GM19351 (cell line): ENCODE results near the gene LARGE1.

Experiments
- ATAC-seq: cut with Tn5 transposase; IDR thresholded peaks from one replicate; pipeline ENCODE4 v1.9.1; 2021; ENCODE audit warnings: mild to moderate bottlenecking, moderate library complexity; ENCODE audit not compliant: unreplicated experiment

Gene LARGE1

DNA sequence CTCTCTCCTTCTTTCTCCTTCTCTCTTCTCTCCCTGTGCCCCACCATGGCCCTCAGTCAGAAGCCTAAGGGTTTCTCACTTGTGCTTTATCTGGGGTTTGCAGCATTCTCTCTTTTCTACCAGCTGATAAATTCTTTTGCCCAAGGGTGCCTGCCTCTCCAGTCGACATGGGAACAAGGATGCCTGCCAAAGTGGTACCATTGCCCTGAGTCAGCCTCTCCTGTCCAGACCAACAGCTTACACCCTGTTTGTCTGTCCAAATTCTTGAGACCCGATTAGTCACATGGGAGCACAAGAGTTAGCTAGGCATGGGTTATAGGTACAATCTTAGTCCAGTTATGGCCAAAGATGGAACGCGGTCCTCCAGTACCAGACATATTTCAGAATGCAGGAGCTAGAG, 242.7 kb downstream of the LARGE1 start:
- ATAC-seq, result no peak

DNA sequence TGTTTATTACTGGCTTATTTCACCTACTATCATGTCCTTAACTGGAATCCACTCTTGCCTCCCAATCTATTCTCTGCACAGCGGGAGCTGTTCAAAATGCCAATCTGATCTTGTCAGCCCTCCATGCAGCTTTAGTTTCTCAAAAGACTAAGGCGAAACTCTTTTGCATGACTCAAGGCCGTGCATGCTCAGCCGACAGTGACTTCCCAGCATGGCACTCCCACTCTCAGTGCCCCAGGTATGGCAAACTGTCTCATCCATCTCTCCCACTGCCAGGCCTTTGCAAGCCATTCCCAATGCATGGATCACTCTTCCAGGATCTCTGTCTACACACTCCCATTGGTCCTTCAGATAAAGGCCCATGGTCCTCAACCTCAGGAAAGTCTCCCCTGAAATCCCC, 245.9 kb downstream of the LARGE1 start:
- ATAC-seq, result no peak

DNA sequence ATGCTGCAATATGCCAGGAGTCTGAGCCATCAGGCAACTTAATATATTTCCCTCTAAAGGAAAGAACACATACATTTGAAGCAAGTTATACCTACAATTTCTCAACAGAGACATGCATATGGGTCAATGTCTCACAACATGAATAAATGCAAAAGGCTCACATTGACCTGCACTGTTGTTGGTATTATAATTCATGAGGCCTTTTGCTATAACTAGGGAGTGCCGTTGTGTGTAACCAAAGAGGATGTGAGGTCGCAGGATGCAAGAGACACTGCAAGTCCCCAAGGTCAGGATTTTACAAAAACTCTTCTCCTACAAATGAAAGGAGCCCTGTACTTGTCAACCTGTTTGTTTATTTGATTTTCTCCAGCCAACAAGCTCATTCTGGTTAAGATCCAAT, 250.5 kb downstream of the LARGE1 start:
- no peak for ATAC-seq

DNA sequence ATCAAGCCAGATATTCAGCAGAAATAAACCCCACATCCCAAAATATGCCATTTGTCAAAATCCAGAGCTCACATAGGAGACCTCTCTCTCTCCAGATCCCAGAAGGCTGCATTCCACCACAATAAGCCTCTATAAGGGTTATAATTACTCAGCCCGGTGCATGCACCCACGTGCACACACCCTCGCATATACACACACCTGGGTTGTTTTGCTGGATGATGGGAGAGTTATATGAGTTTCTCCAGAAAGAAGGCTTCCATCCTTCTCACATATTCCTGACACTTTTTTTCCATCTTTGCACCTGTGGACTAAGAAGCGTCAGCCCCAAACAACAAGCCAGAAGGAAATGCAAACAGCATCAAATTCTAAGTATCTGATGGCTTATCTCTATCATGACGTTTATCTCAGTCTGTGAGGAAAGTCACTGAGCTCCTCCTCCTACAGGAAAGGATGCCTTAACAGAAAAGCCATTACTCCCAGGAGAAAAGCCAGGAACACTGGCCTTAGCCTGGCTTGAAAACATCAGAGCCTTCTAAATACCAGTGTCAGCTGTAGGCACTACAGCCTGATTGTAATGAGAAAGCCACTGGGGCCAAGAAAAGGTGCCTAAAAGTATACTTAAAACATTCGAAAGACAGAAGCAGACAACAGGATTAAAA, 253.2 kb downstream of the LARGE1 start:
- ATAC-seq, result no peak

DNA sequence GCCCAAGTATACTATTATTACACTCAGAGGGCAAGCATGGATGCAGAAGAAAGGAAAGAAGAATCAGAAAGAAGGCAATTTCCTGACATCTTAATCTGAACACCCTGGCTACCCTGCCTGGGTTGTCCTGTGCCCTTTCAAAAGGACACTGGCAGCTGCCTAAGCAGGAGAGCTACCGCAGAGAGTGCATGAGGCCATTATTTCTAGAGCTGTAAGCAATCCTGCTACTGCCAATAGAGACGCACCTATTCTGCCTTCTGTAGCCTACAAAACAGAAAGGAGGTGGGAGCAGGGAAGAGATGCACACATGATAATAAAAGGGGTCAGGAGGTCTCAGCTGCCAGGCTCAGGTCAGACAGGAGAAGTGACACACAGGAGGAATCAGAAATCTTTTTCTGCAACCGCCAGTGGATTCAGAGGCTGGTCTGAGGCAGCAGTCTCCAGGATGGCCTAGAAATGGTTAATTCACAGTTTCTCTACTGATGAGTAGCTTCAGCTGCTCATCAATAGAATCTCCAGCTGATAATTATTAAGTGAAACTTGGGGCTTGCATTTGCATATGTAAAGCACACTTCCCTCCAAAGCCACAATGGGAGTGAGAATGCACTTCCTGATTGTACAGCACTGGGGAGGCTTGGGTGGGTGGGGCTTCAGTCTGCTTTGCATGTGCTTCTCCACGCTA, 253.9 kb downstream of the LARGE1 start:
- no peak for ATAC-seq

DNA sequence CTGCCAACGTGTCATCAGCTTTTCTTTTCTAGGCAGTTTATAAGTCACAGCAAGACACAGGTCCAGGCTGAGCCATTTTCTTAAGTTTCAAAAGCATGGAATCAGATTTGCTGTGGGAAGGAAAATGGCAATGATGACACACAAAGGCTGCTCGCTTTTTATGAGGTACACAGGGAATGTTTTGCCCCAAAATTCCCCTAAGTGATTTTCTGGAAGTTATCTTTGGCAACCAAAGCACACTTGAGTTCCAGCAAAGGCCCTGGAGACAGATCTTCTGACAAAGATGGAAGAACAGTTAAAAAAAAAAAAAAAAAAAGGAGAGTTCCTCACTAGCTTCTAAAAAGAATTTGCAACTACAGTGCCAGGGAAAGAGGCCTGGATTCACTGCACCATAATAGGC, 260.8 kb downstream of the LARGE1 start:
- no peak for ATAC-seq

DNA sequence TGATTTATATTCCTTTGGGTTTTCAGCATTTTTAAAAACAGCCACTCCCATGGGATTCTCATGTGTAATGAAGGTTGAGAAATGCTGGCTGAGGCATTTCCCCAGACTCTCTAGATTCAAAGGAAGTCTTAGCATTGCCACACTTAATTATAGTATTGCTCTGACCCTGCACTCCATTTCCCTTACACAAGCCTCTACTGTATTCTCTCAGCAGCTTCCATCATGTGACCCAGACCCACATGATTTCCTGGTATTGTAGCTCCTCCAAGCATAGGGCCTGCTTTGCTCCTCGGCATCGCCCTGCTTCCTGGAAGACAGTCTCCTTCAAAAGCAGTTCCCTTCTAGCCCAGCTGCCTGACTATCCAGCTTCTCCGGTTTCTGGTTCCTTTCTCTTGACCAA, 261.5 kb downstream of the LARGE1 start:
- no peak for ATAC-seq

DNA sequence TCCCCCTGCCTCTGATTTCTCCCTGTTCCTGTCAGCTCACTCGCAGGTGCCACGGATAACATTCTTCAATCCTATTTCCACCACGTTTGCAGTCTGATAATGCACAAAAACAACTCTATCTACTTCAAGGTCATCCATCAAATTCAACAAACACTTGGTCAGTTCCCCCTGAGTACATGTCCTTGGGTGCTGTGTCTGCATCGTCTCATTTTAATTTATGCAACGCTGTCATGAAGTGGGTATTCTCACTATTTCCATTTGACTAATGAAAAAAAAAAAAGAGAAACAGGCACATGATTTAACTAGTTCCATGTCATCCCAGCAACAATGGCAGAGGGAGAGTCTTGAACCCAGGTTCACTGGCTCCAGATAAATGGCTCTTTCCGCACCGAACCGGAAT, 262.6 kb downstream of the LARGE1 start:
- no peak for ATAC-seq

DNA sequence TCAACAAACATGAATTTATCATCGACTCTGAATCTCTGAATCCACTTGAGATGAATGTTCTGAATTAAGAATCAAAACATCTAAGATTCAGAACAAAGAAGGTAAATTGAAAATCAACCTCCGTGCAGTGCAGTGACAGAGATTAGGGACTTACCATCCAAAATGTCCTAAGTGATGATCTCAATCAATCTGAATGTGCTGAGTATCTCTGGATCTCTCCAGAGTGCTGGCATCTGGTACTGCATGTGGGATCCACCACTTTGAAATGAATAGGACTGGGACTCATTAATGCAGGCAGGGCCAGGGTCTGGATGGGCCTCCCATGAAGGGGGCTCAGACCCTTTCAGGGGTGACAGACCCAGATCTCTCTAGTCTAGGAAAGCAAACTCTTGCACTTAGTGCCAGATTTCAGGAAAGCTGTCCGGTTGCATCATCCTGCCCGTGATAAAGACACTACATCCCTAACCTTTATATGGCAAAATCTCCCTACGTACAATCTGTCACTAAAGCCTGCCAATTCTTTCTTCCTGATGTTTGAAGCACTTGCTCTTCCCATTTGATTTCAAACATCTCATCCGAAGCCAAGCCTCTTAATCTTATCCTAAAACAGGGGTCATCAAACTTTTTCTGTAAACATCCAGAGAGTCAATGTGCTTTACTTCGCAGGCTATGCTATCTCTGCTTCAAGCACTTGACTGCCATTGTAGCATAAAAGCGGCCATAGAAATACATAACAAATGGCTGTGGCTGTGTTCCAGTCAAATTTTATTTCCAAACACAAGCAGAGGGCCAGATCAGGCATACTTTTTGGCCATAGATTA, 263.3 kb downstream of the LARGE1 start:
- no peak for ATAC-seq

DNA sequence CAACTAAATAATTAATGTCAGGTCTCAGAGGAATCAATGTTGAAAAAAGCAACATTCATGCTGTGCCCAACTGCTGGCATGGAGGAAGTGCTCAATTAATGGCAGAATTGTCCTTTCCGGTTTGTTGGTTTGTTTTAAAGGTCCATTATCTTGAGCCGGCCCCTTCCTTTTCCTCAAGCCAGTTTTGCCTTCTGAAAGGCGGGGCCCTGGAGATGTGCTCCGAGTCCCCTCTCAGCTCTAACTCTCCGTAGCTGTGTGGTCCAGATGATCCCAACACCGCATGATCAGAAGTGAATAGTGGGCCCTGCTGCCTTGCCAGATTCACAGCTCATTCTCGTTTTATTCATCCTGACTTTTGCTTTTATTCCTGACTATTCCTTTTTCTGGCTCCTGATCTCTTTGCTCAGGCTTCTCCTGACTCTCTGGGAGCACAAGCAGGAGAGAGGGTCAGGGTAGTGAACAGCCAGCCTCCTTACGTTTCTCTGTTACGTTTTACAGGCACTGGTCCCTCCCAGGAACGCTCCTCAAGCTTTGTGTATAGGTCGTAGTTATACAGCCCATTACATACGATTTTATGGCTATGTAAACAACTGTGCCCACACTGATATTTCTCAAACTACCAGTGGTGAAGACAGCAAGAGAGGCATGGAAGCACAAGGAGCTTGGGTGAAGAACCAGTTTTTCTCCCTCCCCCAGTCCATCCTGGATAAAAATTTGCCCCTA, 265.9 kb downstream of the LARGE1 start:
- ATAC-seq, result no peak

DNA sequence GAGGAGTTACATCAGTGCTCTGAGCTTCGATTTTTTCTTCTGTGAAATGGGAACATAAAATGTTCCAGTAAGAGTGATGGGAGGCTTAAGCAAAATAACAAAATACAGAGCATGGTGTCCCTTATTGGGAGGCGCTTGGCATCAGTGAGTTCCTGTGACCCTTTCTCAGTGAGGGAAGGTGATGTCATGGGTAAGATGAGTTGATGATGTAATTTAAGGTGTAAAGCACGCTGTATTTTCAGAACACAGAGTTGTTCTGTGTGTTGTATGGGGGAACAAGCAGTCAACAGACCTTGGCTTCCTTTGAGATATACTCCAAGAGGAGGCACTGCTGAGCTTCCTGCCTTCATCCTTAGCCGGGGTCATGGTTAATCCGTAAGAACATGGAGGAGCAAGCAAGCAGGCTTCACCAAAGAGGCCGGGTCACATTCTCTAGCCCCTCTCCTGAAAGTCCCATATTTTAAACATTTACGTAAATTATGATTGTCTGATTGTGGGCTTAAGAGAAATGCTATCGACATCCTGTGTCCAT, 266.7 kb downstream of the LARGE1 start:
- ATAC-seq, result no peak

DNA sequence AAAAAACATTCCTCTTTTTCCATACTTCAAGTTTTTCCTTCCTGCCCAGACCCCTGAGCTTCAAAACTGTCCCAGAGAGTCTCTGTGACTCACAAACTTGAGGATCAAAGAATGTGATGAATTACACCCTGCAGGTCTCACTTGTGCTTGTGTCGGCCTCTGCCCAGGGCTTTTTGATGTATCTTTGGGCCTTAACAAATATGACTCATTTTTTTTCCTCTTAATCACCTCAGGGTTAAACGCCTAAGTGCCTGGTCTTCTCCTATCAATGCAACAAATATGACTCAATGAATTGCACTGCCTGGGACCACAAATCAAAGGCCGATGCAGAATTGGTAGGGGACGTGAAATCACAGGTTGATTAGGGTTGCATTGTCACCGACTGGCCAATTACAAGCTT, 267.7 kb downstream of the LARGE1 start:
- ATAC-seq, result no peak

DNA sequence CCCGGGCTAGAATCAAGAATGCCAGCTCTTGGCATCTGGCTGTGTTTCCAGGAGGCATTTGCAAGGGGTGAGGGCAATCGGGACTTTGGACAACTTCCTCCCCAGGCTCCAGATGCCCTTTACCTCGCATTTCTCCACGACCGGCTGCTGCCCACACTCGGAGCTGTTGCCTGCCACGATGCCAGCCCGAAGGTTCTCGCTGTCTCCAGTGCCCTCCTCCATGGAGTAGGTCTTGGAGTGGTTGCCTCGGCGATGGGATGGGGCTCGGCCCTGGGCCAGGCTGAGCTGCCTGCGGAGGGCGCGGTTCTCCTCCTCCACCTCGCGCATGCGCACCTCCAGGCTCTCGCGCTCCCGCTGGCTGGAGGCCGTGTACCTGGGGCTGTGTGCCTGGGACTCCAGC, 270.0 kb downstream of the LARGE1 start:
- no peak for ATAC-seq

DNA sequence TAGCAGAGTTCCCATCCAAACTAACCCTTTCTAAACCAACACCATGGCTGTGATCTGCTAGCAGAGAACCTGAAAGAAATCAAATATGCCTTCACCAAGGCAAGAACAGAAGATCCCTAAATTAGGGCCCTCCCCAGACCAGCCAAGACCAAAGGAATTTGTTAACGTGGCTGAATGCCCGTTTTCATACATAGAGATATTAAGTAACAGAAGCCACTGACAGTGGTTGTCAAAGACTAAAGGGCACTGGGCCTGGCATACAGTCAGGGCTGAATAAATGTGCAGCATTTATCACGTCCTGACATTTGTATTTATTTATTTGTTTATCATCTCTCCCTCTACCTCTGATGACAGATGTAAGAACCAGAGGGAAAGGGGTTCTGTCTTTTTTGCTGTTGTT, 271.8 kb downstream of the LARGE1 start:
- no peak for ATAC-seq

DNA sequence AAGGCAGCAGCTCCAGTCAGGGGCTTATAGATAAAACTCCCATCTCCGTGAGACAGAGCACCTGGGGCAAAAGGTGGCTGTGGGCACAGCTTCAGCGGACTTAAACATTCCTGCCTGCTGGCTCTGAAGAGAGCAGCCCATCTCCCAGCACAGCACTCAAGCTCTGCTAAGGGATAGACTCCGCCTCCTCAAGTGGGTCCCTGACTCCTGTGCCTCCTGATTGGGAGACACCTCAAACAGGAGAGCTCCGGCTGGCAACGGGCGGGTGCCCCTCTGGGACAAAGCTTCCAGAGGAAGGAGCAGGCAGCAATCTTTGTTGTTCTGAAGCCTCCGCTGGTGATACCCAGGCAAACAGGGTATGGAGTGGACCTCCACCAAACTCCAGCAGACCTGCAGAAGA, 279.4 kb downstream of the LARGE1 start:
- no peak for ATAC-seq

DNA sequence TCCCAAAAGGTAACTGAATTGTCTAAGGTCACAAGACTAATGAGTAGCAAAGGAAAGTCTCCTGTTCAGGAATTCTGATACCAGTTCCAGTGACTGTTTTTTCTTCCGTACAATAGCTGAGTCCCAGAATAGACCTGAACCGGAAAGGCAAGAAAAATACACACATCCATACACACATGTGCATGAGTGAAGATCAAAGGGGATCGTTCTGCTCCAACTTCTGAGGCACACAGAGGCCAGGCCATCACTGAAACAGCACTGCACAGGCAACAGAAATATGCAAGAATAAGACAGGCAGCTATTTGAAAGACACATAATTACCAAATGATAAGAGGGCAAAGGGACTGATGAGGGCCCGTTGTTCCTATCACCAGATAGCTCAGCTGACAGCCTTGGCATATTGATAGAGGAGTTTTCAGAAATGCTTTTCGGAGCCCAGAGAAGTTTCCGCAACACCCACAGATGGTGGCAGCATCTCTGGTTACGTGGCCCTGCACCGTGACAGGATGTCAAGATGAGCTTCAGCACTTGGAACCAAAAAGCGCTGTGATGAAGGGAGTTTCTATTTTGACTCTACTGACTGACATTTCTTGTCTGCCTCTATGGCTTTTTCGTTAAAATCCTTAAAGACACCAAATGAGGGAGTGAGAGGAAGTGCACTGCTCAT, 280.6 kb downstream of the LARGE1 start:
- ATAC-seq, result no peak

DNA sequence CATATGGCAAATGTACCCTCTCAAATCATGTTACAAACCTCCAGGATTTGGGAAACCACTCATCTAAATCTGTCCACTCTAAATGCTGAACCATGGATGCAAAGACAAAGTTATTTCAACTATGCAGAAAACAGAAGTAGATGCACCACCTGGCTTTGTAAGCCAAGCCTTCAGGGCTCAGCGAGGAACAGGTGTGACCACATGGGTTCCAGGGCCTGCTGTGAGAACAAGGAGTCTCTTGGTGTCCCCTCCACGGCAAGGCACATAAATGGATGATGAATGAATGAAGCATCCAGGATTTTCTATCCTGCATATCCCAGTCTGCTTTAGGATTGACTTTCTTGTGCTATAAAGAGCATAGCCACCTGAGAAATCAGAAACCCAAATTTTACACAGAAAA, 284.5 kb downstream of the LARGE1 start:
- no peak for ATAC-seq

DNA sequence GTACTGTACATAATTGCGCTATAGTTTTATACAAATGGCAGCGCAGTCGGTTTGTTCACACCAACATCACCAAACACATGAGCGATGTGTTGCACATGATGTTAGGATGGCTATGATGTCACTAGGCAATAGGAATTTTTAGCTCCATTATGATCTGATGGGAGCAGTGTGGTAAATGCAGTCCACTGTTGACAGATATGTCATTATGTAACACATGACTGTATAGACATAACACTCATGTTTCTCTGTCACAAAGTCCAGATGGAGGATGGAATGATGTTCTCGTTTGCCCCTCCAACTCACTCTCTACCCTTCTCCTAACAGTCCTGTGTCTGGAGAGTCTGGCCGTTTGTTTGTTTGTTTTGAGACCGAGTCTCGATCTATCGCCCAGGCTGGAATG, 288.5 kb downstream of the LARGE1 start:
- ATAC-seq, result no peak

DNA sequence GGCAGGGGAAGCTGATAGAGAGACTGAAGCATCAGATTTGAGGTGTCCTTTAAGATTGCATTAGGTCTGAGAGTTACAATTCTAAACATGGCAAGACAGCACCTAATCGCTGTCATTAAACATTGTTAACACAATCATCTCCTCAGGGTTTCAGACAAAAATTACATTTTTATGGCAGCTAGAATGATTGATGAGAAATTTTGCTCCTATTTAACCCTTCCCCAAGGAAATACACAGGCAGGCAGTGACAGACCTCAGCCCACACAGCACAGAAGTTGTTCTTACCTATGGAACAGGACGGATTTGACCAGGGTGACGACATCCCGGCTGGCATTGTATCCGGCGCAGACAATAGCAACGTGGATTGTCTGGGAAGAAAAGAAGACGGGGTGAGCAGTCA, 294.3 kb downstream of the LARGE1 start:
- no peak for ATAC-seq

DNA sequence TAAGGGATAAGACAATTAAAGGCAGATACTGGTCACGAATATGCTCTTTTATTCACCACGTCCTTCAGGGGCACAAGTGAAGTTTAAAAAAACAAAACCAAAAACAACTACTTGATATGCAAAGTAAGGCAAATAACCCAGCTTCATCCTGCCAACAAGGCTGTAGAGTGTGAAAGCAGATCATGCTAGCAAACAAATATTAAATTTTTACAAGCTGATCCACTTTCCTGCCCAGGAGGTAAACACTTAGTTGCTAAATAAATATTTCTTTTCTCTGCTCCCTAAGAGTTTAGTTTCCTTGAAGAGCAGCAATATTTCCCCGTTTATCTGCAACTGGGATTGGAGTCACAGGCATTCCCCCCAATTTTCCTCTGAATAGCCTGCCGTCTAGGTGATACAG, 300.2 kb downstream of the LARGE1 start:
- ATAC-seq, result no peak

DNA sequence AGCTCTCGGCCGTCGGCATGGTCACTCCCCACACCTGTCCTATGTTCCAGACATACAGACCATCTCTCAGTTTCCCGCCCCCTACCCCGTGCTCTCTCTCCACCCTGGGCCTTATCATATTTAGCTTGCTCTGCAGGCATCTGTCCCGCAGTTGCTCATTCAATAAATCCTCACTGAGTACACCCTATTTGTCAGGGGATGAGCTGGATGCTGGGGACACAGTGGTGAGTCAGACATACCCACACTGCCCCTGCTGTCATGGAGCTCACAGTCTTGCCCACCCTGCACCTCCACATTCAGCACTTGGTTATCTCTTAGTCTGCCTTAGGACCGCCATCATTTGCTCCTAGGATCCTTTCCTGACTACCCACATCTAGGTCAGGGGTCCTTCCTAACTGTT, 313.8 kb downstream of the LARGE1 start:
- no peak for ATAC-seq
